ENCODE results near the gene DLX2.
A peak's percentile ranks its signal among the peaks of the same experiment; 100 is the strongest.

Gene DLX2

GRCh38 chr2:172095905-172096625 is 6.6 kb downstream of the DLX2 start:
- Histone ChIP-seq H3K4me1 (ENCODE audit: low read depth, poor library complexity, severe bottlenecking) (peaks cover 39% of the 10 kb centered on the region), H3K9ac (no peak overlapping the region), H3K36me3 (ENCODE audit: insufficient read depth) (no peaks in the 10 kb centered on the region), H2AFZ (ENCODE audit: low read depth) (peak overlapping the region; percentile 95; the same call in 1 of the 2 replicates), H3K27me3 (ENCODE audit: insufficient read depth, low read depth) (peaks cover 96% of the 10 kb centered on the region), H3K27ac (no peak overlapping the region), H3K79me2 (ENCODE audit: insufficient read depth, low read depth) (no peaks in the 10 kb centered on the region), H3K4me3 (IDR thresholded peaks at IDR 0.05; ENCODE audit: insufficient read depth, low read depth, low read length) (peak overlapping the region; percentile 74), H3K4me2 (peak overlapping the region; percentile 79), H4K20me1 (ENCODE audit: insufficient read depth) (no peaks in the 10 kb centered on the region)
- TF ChIP-seq CTCF (conservative IDR thresholded peaks at IDR 0.05; ENCODE audit: low read depth, low read length): no peak

- Histone ChIP-seq H4K20me1 (ENCODE audit: insufficient read depth) (no peaks in the 10 kb centered on the region), H3K4me1 (ENCODE audit: low read depth, poor library complexity, severe bottlenecking) (peaks cover 39% of the 10 kb centered on the region), H2AFZ (ENCODE audit: low read depth) (peak overlapping the region; percentile 95), H3K4me3 (IDR thresholded peaks at IDR 0.05; ENCODE audit: insufficient read depth, low read depth, low read length) (peak overlapping the region; percentile 85), H3K27me3 (ENCODE audit: insufficient read depth, low read depth) (peaks cover 94% of the 10 kb centered on the region), H3K79me2 (ENCODE audit: insufficient read depth, low read depth) (no peaks in the 10 kb centered on the region), H3K9ac (peak overlapping the region; percentile 22; the same call in 1 of the 2 replicates), H3K27ac (no peak overlapping the region), H3K4me2 (peak overlapping the region; percentile 79), H3K36me3 (ENCODE audit: insufficient read depth) (no peaks in the 10 kb centered on the region)
- TF ChIP-seq CTCF (conservative IDR thresholded peaks at IDR 0.05; ENCODE audit: low read depth, low read length): no peak
Observed at GRCh38 chr2:172095146-172095904, 7.4 kb downstream of the DLX2 start.

- Histone ChIP-seq H3K9ac (peak overlapping the region; percentile 22; the same call in 1 of the 2 replicates), H3K36me3 (ENCODE audit: insufficient read depth) (no peaks in the 10 kb centered on the region), H3K79me2 (ENCODE audit: insufficient read depth, low read depth) (no peaks in the 10 kb centered on the region), H4K20me1 (ENCODE audit: insufficient read depth) (no peaks in the 10 kb centered on the region), H3K27ac (no peak overlapping the region), H3K4me1 (ENCODE audit: low read depth, poor library complexity, severe bottlenecking) (peaks cover 38% of the 10 kb centered on the region), H3K27me3 (ENCODE audit: insufficient read depth, low read depth) (peaks cover 93% of the 10 kb centered on the region), H3K4me2 (peak overlapping the region; percentile 79), H3K4me3 (IDR thresholded peaks at IDR 0.05; ENCODE audit: insufficient read depth, low read depth, low read length) (peak overlapping the region; percentile 85), H2AFZ (ENCODE audit: low read depth) (peak overlapping the region; percentile 95)
- no peak for TF ChIP-seq CTCF (conservative IDR thresholded peaks at IDR 0.05; ENCODE audit: low read depth, low read length)
Observed at GRCh38 chr2:172094294-172095145, 8.2 kb downstream of the DLX2 start.

Data from KMS-11 (cell line).